GM21390 (cell line): Measurements from ENCODE around the gene SH3PXD2A.

Experiments used
- ATAC-seq: cut with Tn5 transposase; IDR thresholded peaks from one replicate; pipeline ENCODE4 v1.9.1; 2021; ENCODE audit not compliant: unreplicated experiment

Gene SH3PXD2A

GRCh38 chr10:103632247-103632642 is 223.1 kb downstream of the SH3PXD2A start:
- no peak for ATAC-seq

DNA sequence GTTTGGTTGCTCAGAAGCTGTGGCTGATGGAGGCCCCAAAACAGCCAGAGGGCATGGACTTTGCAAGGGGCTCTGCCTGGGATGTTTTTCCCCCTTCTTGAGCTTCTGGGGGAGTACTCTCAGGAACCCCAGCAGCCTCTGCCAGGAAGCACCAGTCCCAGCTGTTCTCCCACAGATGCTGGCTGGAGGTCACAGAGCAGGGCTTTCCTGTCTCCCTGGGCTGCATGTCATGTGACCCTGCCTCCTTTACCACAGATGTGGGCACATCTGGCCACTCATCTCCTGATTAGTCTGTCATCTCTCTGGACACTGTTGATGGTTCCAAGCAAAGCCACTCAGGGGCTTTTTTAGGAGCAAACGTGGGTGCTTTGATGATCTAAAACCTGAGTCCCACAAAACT is 225.2 kb downstream of the SH3PXD2A start:
- ATAC-seq = no peak

- ATAC-seq = no peak
Measured at GRCh38 chr10:103629581-103629980, 225.8 kb downstream of the SH3PXD2A start.

DNA sequence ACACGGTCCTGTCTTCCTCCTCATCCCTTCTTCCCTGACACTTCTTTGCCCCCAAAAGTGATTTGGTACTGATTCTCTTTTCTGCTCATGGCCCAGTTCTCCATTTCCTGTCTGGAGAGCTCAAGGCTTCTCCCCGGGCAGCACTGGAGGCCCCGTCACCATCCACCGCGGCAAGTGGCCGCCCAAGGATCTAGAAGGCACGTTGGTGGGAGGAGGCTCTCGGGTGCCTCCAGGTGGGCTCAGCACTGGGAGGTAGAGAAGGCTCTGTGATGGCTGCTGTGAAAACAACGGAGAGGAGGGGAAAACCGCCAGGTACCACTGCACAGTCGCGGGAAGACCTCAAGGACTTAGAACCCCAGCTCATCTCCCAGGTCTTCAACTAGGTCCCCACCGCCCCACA is 227.5 kb downstream of the SH3PXD2A start:
- ATAC-seq = no peak

DNA sequence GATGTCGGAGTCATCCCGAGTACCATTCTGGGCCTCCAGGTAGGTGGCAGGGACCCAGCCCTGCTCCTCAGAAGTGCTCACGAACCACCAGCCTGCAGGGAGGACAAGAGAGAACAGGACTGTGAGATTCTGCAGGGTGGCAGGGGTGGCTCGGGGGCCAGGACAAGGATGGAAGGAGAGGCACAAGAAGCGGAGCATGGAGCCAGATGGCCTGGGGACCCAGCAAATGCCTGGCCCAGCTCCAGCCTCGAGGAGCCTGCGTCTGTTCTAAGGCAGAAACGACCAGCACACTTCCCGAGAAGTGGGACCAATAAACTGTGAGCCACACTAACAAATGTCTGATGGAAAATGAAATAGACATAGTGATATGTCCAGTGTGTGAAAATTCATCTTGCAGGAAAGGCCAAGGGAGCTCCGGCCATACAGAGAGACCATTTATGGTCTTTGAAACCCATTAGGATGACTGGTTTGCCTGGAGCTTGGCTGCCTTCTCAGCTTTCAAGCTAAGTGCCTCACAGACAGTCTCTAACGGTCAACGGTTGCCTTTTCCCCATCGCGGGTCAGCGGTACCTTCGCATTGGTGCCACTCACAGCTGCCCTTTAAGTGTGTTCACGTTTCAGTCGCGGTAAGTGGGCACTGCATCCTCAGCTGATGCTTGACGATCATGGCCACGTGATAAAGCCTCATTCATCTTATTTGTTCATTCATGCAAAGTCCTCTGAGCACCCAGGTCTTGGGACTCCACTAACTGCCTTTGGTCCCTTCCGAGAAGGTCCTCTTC is 228.1 kb downstream of the SH3PXD2A start:
- no peak for ATAC-seq

GRCh38 chr10:103626178-103626577 is 229.2 kb downstream of the SH3PXD2A start:
- no peak for ATAC-seq

GRCh38 chr10:103622935-103623574 is 232.3 kb downstream of the SH3PXD2A start:
- ATAC-seq = no peak

GRCh38 chr10:103622286-103622685 is 233.1 kb downstream of the SH3PXD2A start:
- ATAC-seq = no peak

- ATAC-seq = no peak
Measured at GRCh38 chr10:103621783-103622125, 233.6 kb downstream of the SH3PXD2A start.

DNA sequence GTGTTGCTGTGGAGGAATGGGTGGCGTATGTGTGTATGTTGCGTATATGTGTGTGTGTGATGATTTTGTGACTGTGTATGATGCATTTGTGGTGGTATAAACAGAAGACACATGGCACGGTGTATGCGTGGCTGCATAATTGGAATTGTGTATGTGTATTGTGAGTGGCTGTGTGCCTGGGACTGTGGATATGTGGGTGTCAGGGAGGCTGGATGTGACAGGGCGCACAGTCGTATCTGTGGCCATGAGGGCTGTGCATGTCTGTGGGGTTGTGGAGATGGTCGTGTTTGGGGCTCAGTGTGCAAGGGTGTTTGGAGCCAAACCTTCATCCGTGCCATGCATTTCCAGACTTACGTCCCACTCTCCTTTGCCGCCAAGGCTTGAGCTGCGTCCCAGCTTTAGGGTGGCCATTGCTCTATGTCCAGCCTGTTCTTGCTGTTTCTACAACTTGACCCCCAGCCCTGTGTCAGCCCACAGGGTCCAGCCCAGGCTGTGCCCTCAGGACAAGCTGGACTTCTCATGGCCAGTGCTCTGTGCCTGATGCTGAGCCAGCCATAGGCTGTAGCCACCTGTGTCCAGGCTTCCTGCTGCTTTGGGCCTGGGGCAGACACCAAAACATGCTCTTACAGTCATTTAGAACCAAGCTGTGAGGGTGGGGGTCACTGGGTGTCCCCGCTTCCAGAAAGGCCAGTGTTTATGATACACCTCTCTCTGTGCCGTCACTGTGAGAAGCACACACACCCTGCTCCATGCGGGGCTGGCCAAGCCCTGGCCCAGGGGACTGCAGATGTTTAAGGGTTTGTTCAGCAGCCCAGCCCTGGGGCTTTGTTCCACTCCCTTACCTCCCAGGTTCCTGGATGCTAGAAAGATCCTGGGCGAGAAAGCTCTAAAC is 234.2 kb downstream of the SH3PXD2A start:
- ATAC-seq = no peak

DNA sequence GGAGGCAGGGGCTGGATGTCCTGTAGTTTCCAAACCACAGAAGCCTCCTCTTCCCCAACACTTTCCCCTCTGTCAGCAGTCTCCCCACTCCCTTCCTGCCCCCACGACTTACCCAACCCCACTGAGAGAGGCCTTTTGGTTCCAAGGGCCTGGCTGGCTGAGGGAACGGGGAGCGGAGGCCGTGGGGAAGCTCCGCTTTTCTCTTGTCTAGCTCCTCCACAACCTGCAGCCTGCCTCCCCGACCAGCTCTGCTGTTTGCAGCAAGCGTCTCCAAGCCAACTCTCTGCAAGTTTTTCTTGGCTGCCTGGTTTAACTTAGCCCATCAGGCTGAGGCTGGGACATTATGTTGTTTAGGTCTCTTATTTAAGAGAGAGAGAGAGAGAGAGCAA is 235.0 kb downstream of the SH3PXD2A start:
- no peak for ATAC-seq

DNA sequence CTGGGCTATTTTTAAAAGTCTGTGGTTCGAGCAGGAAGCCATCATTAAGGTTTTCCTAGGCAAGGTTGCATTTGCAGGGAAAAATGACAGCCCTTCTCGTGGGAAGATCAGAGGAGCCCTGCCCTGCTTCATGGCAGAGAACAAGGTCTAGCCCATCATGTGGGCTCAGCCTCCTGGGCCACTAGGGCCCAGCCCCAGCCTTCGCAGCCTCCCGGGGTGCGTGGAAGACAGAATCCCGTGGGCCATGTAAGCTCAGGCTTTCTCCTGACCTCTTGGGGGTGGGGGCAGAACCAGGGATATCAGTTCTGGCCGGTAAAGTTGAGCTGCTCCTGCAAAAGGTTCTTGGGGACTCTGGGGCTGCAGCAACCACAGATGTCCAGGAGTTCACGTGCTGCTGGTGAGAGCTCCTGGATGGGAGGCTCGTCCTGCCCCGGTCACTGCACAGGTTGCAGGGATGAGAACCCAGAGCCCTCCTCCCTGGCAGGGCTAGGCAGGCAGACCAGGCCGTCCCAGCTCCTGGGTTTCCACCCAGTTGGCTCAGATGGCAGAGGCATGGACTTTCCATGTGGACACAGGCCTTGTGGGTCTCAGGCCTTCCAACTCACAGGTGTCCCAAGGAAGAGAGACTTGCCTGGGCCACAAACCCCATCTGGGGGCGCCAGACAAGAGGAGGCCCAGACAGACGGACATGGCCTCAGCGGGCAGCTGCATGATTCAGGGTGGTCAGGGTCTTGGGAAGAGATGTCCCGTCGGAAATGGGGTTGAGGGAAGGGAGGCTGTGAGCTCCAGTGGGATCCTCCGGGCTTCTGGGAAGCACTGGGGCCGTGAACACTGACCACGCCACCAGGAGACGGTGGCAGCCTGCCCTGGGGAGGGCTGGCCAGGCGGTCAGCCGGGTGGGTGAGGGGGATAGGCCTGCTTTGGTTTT is 235.7 kb downstream of the SH3PXD2A start:
- no peak for ATAC-seq

- ATAC-seq = no peak
Measured at GRCh38 chr10:103618575-103619423, 236.6 kb downstream of the SH3PXD2A start.

DNA sequence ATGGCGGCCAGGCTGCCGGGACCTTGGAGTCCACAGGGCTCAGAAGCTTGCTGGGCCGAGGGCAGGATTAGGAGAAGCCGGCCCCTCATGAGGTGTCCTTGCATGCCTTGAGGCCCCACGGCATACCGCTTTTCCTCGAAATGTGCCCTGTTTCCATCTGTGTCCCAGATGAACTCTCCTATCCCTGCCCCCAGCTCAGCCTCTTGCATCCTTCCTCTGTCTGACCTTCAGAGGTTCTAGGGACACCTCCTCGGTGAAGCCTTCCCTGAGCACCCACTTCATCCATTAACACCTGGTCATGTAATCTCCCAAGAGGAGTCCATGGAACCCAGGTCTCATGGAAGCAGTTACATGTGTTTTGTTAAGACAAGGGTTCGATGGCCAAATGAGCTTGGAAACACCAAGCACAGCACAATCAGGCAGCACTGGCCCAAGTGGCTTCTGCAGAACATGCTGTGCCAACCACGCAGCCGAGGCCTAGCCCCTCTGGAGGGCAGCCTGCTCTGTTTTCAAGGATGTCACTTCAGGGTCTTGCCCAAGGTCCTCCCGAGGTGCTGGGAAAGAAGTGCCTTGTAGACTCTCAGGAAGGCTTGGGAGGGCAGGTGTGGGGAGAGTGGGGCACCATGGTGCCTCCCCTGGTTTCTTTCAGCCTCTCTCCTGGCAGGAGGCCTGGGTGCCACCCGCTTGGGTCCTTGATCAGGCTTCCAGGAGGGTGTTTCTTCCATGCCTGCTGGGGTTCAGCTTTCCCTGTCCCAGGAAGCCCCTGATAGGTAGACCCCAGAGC is 237.6 kb downstream of the SH3PXD2A start:
- ATAC-seq = no peak

GRCh38 chr10:103616705-103617601 is 238.4 kb downstream of the SH3PXD2A start:
- ATAC-seq = no peak

- ATAC-seq = no peak
Measured at GRCh38 chr10:103614306-103615158, 240.8 kb downstream of the SH3PXD2A start.

DNA sequence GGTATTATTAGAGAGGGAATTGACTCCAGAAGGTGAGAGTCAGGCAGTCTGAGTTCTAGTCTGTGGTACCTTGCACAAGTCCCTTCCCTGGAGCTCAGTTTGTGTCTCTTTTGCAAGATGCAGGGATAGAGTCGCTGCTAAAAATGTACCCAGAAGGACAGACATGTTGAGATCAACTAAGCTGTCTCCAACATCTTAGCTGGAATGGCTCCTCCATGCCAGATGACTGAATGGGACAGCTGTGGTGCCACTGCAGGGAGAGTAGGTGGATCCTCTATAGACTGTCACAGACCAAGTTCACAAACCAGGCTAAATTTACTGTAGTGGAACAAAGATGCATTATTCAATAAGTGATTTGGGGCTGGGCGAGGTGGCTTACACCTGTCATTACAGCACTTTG is 241.8 kb downstream of the SH3PXD2A start:
- no peak for ATAC-seq
